A549 (cell line): ENCODE data around the gene CCN6. TPM values are rescaled to one million over a fixed set of nuclear protein-coding genes. Genes with fewer than 3 reads are reported as not detected.

Source experiments
- ATAC-seq, 2 experiments: fragments of 200-7000 bp in 1 of 2; fragments of >200 bp in 1 of 2; cut with Nextera tagmentation in 1 of 2; cut with Tn5 transposase in 1 of 2; 3 replicates each; pipeline versions ENCODE4 v1.8.0 to v1.9.1; 2018 to 2020; ENCODE audit warnings: mild to moderate bottlenecking in 1 of 2, moderate library complexity in 1 of 2
- CTCF ChIA-PET: fragments of 300-600 bp; sonication (Branson Sonifier 250); formaldehyde crosslinking; extraction: SDS; loops from one replicate; lab custom pipeline; 2021; ENCODE audit warnings: antibody characterized with exemption, inconsistent platforms; lab: Yijun Ruan, JAX
- POLR2A ChIA-PET: fragments of 350-600 bp; formaldehyde crosslinking; extraction: SDS; loops from one replicate; lab custom pipeline; 2021; ENCODE audit warnings: antibody characterized with exemption, inconsistent platforms; lab: Yijun Ruan, JAX
- DNase-seq, 2 experiments: peaks; one replicate each; pipeline versions ENCODE4 v3.0.0 to v3.0.0-alpha.2; 2011 to 2016; ENCODE audit warnings: low read depth in 1 of 2, low spot score in 1 of 2
- FAIRE-seq: peaks from 2 replicates; lab custom pipeline; 2011; peaks lifted over from hg19 to GRCh38; lab: Jason Lieb, UNC
- H3K27ac ChIP-seq, 2 experiments: fragments of >200 bp; sonication (Bioruptor Twin); formaldehyde crosslinking; 3 replicates each; pipeline ENCODE4 v1.5.1; 2016 to 2017
- H3K4me1 ChIP-seq: fragments of >200 bp; sonication (Bioruptor Twin); formaldehyde crosslinking; 3 replicates; pipeline ENCODE4 v1.6.1; 2016
- H3K4me2 ChIP-seq: fragments of >200 bp; sonication (Bioruptor Twin); formaldehyde crosslinking; 3 replicates; pipeline ENCODE4 v1.6.1; 2016
- H3K4me3 ChIP-seq: fragments of >200 bp; sonication (Bioruptor Twin); formaldehyde crosslinking; 3 replicates; pipeline ENCODE4 v1.5.1; 2016
- H3K9me3 ChIP-seq: fragments of >200 bp; sonication (Bioruptor Twin); formaldehyde crosslinking; 3 replicates; pipeline ENCODE4 v1.6.1; 2016
- BHLHE40 ChIP-seq: IDR thresholded peaks from 2 replicates; pipeline ENCODE4 v1.6.1; 2012; ENCODE audit warnings: low read depth, low read length, inconsistent platforms
- CBX2 ChIP-seq: fragments of 200-600 bp; sonication (generic); IDR thresholded peaks from 2 replicates; pipeline ENCODE4 v1.6.1; 2016; ENCODE audit warnings: low read depth, mild to moderate bottlenecking, borderline replicate concordance
- CBX8 ChIP-seq: fragments of 200-600 bp; sonication (generic); IDR thresholded peaks from 2 replicates; pipeline ENCODE4 v1.6.1; 2016
- CEBPB ChIP-seq, 2 experiments: fragments of >200 bp in 1 of 2; sonication (Bioruptor Twin) in 1 of 2; formaldehyde crosslinking in 1 of 2; IDR thresholded peaks; 2 replicates each; pipeline ENCODE4 v1.6.1; 2012 to 2016
- CHD2 ChIP-seq: fragments of 150-350 bp; IDR thresholded peaks from 2 replicates; pipeline ENCODE4 v1.6.1; 2014; ENCODE audit warnings: low read length; ENCODE audit not compliant: partially characterized antibody
- EHF ChIP-seq: fragments of 250-450 bp; sonication (Bioruptor Pico); IDR thresholded peaks from 2 replicates; pipeline ENCODE4 v1.5.0; 2020; ENCODE audit warnings: mild to moderate bottlenecking
- EP300 ChIP-seq, 2 experiments: fragments of >200 bp; sonication (Bioruptor Twin); formaldehyde crosslinking; IDR thresholded peaks; 2 replicates in 1 of 2; 3 replicates in 1 of 2; pipeline ENCODE4 v1.6.1; 2016 to 2017
- GATA3 ChIP-seq: IDR thresholded peaks from 2 replicates; pipeline ENCODE4 v1.6.1; 2012; ENCODE audit warnings: borderline replicate concordance
- HDAC2 ChIP-seq: fragments of 200-600 bp; sonication (generic); IDR thresholded peaks from 2 replicates; pipeline ENCODE4 v1.6.1; 2016
- HEYL ChIP-seq: fragments of 250-450 bp; sonication (Bioruptor Pico); IDR thresholded peaks from 2 replicates; pipeline ENCODE4 v1.8.0; 2021; ENCODE audit warnings: mild to moderate bottlenecking, moderate library complexity
- HOXA7 ChIP-seq: fragments of 250-450 bp; sonication (Bioruptor Pico); IDR thresholded peaks from 2 replicates; pipeline ENCODE4 v1.5.0; 2020; ENCODE audit warnings: mild to moderate bottlenecking, moderate library complexity
- KDM5A ChIP-seq: fragments of 200-600 bp; sonication (generic); IDR thresholded peaks from 2 replicates; pipeline ENCODE4 v1.6.1; 2016; ENCODE audit warnings: antibody characterized with exemption, mild to moderate bottlenecking
- MAFK ChIP-seq: fragments of 450-650 bp; IDR thresholded peaks from 2 replicates; pipeline ENCODE4 v1.6.1; 2014; ENCODE audit not compliant: partially characterized antibody
- MAZ ChIP-seq: fragments of 150-350 bp; IDR thresholded peaks from 2 replicates; pipeline ENCODE4 v1.6.1; 2014; ENCODE audit warnings: antibody characterized with exemption, low read depth, low read length, borderline replicate concordance
- NFE2L2 ChIP-seq: fragments of 150-350 bp; conservative IDR thresholded peaks from 2 replicates; pipeline ENCODE4 v1.6.1; 2014; ENCODE audit warnings: low read length
- RARB ChIP-seq: fragments of 250-450 bp; sonication (Bioruptor Pico); IDR thresholded peaks from 2 replicates; pipeline ENCODE4 v1.8.0; 2021; ENCODE audit warnings: mild to moderate bottlenecking, moderate library complexity
- RCOR1 ChIP-seq: fragments of 150-350 bp; IDR thresholded peaks from 2 replicates; pipeline ENCODE4 v1.6.1; 2014; ENCODE audit warnings: antibody characterized with exemption, low read length, low read depth
- RFX5 ChIP-seq: fragments of 450-650 bp; IDR thresholded peaks from 2 replicates; pipeline ENCODE4 v1.7.1; 2014; ENCODE audit warnings: antibody characterized with exemption, mild to moderate bottlenecking, moderate library complexity
- SREBF2 ChIP-seq: fragments of 450-650 bp; IDR thresholded peaks from 2 replicates; pipeline ENCODE4 v1.6.1; 2014; ENCODE audit warnings: mild to moderate bottlenecking, moderate library complexity
- TFCP2L1 ChIP-seq: fragments of 250-450 bp; sonication (Bioruptor Pico); IDR thresholded peaks from 2 replicates; pipeline ENCODE4 v1.5.0; 2021; ENCODE audit warnings: mild to moderate bottlenecking
- TP53 ChIP-seq: fragments of 250-450 bp; sonication (Bioruptor Pico); IDR thresholded peaks from 2 replicates; pipeline ENCODE4 v1.5.0; 2021; ENCODE audit warnings: mild to moderate bottlenecking, moderate library complexity
- ZNF302 ChIP-seq: fragments of 250-450 bp; sonication (Bioruptor Pico); IDR thresholded peaks from 2 replicates; pipeline ENCODE4 v1.9.0; 2021; ENCODE audit warnings: inconsistent platforms, mild to moderate bottlenecking, moderate library complexity
- WGBS: methylation state at CpG from one replicate; pipeline ENCODE4 v1.1.6; 2017; ENCODE audit errors: missing lambda C conversion rate; 5-methylcytosine and 5-hydroxymethylcytosine counted together
- polyA plus RNA-seq, 4 experiments: library from polyadenylated mRNA; depleted of rRNA in 3 of 4; stranded (reverse); fragments of >200 nt; fragmentation: RNase III in 1 of 4; extraction: RNeasy Plus Mini Kit Qiagen cat#74134 plus additional on column Dnase treatment in 1 of 4; gene quantifications; 2 replicates in 3 of 4; 3 replicates in 1 of 4; pipeline ENCODE4 v1.2.3, GENCODE V29; 2011 to 2017
- TF ChIP-seq, protein P1 (sequence below): fragments of 150-350 bp; IDR thresholded peaks from 2 replicates; pipeline ENCODE4 v1.6.1; 2014; ENCODE audit warnings: low read depth, mild to moderate bottlenecking, low read length
- TF ChIP-seq, protein P2 (sequence below): fragments of >200 bp; sonication (Bioruptor Twin); formaldehyde crosslinking; IDR thresholded peaks from 3 replicates; pipeline ENCODE4 v1.6.1; 2016
- TF ChIP-seq, protein P3 (sequence below): fragments of >200 bp; sonication (Bioruptor Twin); formaldehyde crosslinking; IDR thresholded peaks from 2 replicates; pipeline ENCODE4 v1.6.1; 2016
- TF ChIP-seq, protein P4 (sequence below): fragments of 450-650 bp; IDR thresholded peaks from 2 replicates; pipeline ENCODE4 v1.6.1; 2014; ENCODE audit warnings: antibody characterized with exemption
- TF ChIP-seq, protein P5 (sequence below): IDR thresholded peaks from 2 replicates; pipeline ENCODE4 v1.6.1; 2012
- TF ChIP-seq, protein P6 (sequence below): IDR thresholded peaks from 2 replicates; pipeline ENCODE4 v1.6.1; 2012; ENCODE audit warnings: low read depth, borderline replicate concordance
- TF ChIP-seq, protein P7 (sequence below): fragments of 250-450 bp; sonication (Bioruptor Pico); IDR thresholded peaks from 2 replicates; pipeline ENCODE4 v1.5.0; 2020; ENCODE audit warnings: low read depth, mild to moderate bottlenecking, moderate library complexity

Gene CCN6
- polyA plus RNA-seq, 2 of the 4 experiments (the other 2 are of a cell fraction): not detected

DNA sequence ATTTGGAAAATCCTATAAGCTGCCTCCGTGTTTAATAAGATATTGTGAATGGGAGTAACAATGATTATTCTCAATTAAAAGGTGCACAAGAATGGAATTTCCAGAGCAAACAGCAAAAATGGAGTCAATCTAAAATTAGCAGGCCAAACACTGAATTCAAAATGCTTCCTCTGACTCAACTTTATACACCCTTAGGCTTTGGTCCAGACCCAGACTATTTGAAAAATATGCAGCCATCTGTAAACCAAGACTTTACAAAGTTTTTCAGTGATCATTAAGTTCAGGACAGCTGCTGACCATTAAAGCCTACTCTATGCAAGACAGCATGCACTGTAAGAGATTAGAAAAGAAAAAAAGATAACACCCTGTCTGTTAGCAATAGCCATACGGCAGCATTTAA is 39.4 kb upstream of the CCN6 start:
- WGBS: 55% methylated on average over 2 of the region's 2 CpGs
- ChIA-PET CTCF (no interaction called here), POLR2A (no interaction called here)
- Histone ChIP-seq H3K4me1 (no peaks in the 10 kb centered on the region), H3K9me3 (no peaks in the 10 kb centered on the region), H3K4me3 (no peak overlapping the region), H3K27ac (no peak overlapping the region), H3K4me2 (no peak overlapping the region)
- FAIRE-seq: no peak
- ATAC-seq: no peak
- no peak for DNase-seq
- TF ChIP-seq, protein P1, sequence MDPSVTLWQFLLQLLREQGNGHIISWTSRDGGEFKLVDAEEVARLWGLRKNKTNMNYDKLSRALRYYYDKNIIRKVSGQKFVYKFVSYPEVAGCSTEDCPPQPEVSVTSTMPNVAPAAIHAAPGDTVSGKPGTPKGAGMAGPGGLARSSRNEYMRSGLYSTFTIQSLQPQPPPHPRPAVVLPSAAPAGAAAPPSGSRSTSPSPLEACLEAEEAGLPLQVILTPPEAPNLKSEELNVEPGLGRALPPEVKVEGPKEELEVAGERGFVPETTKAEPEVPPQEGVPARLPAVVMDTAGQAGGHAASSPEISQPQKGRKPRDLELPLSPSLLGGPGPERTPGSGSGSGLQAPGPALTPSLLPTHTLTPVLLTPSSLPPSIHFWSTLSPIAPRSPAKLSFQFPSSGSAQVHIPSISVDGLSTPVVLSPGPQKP: no peak
- TF ChIP-seq EP300 (IDR thresholded peaks at IDR 0.05) (no peak), HOXA7 (CRISPR knock-in tag) (no peak), CEBPB (IDR thresholded peaks at IDR 0.05) (no peak), RARB (no peak), GATA3 (no peak), MAZ (no peak), TFCP2L1 (no peak), CHD2 (no peak), HEYL (CRISPR knock-in tag) (no peak), CBX2 (no peak), RCOR1 (no peak), KDM5A (no peak)
- TF ChIP-seq, protein P2, sequence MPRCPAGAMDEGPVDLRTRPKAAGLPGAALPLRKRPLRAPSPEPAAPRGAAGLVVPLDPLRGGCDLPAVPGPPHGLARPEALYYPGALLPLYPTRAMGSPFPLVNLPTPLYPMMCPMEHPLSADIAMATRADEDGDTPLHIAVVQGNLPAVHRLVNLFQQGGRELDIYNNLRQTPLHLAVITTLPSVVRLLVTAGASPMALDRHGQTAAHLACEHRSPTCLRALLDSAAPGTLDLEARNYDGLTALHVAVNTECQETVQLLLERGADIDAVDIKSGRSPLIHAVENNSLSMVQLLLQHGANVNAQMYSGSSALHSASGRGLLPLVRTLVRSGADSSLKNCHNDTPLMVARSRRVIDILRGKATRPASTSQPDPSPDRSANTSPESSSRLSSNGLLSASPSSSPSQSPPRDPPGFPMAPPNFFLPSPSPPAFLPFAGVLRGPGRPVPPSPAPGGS: no peak
- TF ChIP-seq, protein P3, sequence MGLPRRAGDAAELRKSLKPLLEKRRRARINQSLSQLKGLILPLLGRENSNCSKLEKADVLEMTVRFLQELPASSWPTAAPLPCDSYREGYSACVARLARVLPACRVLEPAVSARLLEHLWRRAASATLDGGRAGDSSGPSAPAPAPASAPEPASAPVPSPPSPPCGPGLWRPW: no peak
- TF ChIP-seq, protein P4, sequence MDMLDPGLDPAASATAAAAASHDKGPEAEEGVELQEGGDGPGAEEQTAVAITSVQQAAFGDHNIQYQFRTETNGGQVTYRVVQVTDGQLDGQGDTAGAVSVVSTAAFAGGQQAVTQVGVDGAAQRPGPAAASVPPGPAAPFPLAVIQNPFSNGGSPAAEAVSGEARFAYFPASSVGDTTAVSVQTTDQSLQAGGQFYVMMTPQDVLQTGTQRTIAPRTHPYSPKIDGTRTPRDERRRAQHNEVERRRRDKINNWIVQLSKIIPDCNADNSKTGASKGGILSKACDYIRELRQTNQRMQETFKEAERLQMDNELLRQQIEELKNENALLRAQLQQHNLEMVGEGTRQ: no peak
- TF ChIP-seq, protein P5, sequence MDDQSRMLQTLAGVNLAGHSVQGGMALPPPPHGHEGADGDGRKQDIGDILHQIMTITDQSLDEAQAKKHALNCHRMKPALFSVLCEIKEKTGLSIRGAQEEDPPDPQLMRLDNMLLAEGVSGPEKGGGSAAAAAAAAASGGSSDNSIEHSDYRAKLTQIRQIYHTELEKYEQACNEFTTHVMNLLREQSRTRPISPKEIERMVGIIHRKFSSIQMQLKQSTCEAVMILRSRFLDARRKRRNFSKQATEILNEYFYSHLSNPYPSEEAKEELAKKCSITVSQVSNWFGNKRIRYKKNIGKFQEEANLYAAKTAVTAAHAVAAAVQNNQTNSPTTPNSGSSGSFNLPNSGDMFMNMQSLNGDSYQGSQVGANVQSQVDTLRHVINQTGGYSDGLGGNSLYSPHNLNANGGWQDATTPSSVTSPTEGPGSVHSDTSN: no peak
- TF ChIP-seq, protein P6, sequence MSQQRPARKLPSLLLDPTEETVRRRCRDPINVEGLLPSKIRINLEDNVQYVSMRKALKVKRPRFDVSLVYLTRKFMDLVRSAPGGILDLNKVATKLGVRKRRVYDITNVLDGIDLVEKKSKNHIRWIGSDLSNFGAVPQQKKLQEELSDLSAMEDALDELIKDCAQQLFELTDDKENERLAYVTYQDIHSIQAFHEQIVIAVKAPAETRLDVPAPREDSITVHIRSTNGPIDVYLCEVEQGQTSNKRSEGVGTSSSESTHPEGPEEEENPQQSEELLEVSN: no peak

DNA sequence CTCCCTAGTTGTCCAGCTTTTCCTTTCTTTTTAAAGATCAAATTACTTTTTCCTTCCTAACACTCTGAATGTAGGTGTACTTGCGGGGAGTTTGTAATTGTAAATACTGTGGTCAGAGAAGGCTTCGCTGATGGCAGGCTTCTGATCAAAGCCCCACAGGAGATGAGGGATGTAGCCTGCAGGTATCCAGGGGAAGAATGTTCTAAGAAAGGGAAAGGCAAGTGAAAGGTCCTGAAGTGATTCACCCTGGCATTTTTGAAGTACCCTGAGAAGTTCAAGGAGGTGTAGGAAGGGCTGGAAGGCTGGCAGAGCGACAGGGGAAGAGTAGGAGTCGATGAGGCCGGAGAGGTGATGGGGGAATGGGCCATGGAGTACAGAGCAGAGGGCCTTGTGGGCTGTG is 38.2 kb upstream of the CCN6 start:
- 92% methylated on average over 5 of the region's 5 CpGs for WGBS
- TF ChIP-seq, protein P7, sequence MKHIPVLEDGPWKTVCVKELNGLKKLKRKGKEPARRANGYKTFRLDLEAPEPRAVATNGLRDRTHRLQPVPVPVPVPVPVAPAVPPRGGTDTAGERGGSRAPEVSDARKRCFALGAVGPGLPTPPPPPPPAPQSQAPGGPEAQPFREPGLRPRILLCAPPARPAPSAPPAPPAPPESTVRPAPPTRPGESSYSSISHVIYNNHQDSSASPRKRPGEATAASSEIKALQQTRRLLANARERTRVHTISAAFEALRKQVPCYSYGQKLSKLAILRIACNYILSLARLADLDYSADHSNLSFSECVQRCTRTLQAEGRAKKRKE (CRISPR knock-in tag): no peak
- TF ChIP-seq TP53: no peak
- TF ChIP-seq EP300 (IDR thresholded peaks at IDR 0.05): no peak
- no peak for TF ChIP-seq SREBF2
- no peak for TF ChIP-seq CBX2
- TF ChIP-seq RCOR1: no peak
- no peak for TF ChIP-seq RFX5
- TF ChIP-seq ZNF302 (CRISPR knock-in tag): no peak
- TF ChIP-seq BHLHE40: no peak
- TF ChIP-seq MAFK: no peak
- TF ChIP-seq HDAC2: no peak
- no peak for TF ChIP-seq HEYL (CRISPR knock-in tag)
- TF ChIP-seq, protein P3: no peak
- no peak for TF ChIP-seq CBX8
- TF ChIP-seq, protein P1: no peak
- TF ChIP-seq EHF (CRISPR knock-in tag): no peak
- no peak for TF ChIP-seq NFE2L2
- H3K27ac ChIP-seq: no peak overlapping the region

More for the DNA sequence above, 38.2 kb upstream of the CCN6 start:
- CTCF ChIA-PET: no interaction called here
- DNase-seq (no peak), FAIRE-seq (no peak), ATAC-seq (no peak)
- Histone ChIP-seq H3K4me2 (no peak overlapping the region), H3K4me3 (no peak overlapping the region), H3K4me1 (no peaks in the 10 kb centered on the region), H3K9me3 (no peaks in the 10 kb centered on the region)
- POLR2A ChIA-PET: no interaction called here
